Activated naive CD4-positive, alpha-beta T cell treated with anti-CD3 and anti-CD28 coated beads, Interleukin-2, amount 50 U/mL, for 24 hours (primary cell): Measurements from ENCODE around the gene LRRC49.
"Not testable (repeated sequence)": the region's sequence is repeated elsewhere in the genome, so short reads cannot be mapped to it uniquely, and the experiment has no call there.

Experiments
- H3K27ac Mint-ChIP-seq: one replicate; pipeline ENCODE4 v1.8.0; 2021; ENCODE audit warnings: mild to moderate bottlenecking, mixed read lengths
- H3K27me3 Mint-ChIP-seq: one replicate; pipeline ENCODE4 v1.8.0; 2021; ENCODE audit warnings: mixed read lengths
- H3K36me3 Mint-ChIP-seq: one replicate; pipeline ENCODE4 v1.8.0; 2021; ENCODE audit warnings: mixed read lengths
- H3K4me1 Mint-ChIP-seq: one replicate; pipeline ENCODE4 v1.8.0; 2021; ENCODE audit warnings: mixed read lengths
- H3K4me3 Mint-ChIP-seq: one replicate; pipeline ENCODE4 v1.8.0; 2021; ENCODE audit warnings: mild to moderate bottlenecking, mixed read lengths
- H3K9me3 Mint-ChIP-seq: one replicate; pipeline ENCODE4 v1.8.0; 2021; ENCODE audit warnings: mixed read lengths

The LRRC49 gene

DNA sequence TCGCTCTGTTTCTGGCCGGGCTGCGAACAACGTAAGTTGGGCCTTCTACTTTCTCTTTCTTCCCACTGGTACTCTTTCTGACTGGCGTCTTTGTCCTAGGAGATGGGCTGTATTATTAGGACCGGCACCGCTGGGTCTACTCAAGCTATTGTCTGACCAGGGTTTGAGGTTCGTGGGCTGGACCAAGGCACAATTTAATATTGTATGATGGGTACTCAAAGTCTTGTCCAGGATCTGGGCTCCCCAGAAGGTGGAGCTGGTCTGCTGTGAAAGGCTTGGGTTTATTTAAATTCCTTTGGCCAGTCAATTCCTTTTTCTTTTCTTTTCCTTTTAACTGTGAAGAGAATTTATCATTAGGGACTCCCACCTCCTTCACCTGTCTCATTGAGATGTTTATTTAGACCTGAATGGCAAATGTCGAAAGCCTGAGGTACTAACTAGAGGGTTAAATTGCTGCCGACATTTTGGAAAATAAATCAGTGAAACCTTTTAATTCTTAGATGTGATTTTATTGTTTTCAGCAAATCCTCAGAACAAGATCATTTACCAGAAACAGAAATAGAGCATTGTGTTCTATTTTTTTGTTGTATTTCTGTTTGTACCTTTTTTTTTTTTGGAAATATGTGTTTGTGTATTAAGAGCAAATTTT, 410 bp downstream of the LRRC49 start:
- no peaks in the 10 kb centered on the region for H3K36me3 Mint-ChIP-seq
- H3K4me1 Mint-ChIP-seq = peaks cover 15% of the 10 kb centered on the region
- no peaks in the 10 kb centered on the region for H3K9me3 Mint-ChIP-seq
- peak overlapping the region; percentile 86 for H3K4me3 Mint-ChIP-seq
- peaks cover 52% of the 10 kb centered on the region for H3K27me3 Mint-ChIP-seq
- H3K27ac Mint-ChIP-seq = no peak overlapping the region

DNA sequence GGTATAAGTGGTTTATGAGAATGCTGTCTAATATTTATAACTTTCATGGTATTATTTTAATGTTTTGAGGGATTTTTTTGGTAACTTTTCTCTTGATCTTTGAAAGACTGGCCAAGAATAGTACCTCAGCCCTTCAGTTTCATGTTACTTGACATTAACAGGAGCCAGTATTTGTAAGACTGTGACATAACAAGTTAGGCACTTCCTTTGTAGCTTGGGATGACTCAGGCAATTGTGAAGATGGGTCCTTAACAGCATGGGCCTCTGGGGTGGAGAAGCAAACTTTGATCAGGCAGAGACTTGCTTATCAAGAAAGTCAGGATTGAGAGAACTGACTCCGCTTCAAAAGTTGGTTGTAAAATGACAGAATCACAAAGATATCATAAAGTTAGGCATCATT, 9.5 kb downstream of the LRRC49 start:
- no peak overlapping the region for H3K4me3 Mint-ChIP-seq
- H3K9me3 Mint-ChIP-seq = peaks cover 8% of the 10 kb centered on the region
- no peak overlapping the region for H3K27ac Mint-ChIP-seq
- peaks cover 2% of the 10 kb centered on the region for H3K36me3 Mint-ChIP-seq
- H3K27me3 Mint-ChIP-seq = peaks cover 24% of the 10 kb centered on the region
- no peaks in the 10 kb centered on the region for H3K4me1 Mint-ChIP-seq

DNA sequence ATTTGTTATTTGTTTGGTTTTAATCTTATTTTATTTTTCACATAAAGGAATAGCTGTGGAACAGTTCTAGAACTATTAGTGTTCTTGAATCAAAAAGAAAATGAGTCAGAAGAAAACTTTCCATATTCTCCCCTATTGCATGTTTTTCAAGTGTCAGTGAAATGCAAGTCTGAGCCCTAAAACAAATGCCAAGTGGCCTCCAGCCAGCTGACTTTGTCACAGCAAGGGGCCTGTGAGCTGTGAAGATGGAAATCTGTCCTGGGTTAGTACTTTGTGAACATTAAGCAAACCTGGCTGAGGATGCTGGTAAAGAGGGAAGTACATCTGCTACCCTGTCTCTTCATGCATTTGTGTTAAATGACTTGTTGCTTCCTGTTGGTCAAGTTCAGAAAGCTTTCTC, 14.2 kb downstream of the LRRC49 start:
- Mint-ChIP-seq H3K27me3 (peaks cover 25% of the 10 kb centered on the region), H3K9me3 (peaks cover 18% of the 10 kb centered on the region), H3K4me3 (no peak overlapping the region), H3K36me3 (peaks cover 3% of the 10 kb centered on the region), H3K4me1 (no peaks in the 10 kb centered on the region), H3K27ac (no peak overlapping the region)

DNA sequence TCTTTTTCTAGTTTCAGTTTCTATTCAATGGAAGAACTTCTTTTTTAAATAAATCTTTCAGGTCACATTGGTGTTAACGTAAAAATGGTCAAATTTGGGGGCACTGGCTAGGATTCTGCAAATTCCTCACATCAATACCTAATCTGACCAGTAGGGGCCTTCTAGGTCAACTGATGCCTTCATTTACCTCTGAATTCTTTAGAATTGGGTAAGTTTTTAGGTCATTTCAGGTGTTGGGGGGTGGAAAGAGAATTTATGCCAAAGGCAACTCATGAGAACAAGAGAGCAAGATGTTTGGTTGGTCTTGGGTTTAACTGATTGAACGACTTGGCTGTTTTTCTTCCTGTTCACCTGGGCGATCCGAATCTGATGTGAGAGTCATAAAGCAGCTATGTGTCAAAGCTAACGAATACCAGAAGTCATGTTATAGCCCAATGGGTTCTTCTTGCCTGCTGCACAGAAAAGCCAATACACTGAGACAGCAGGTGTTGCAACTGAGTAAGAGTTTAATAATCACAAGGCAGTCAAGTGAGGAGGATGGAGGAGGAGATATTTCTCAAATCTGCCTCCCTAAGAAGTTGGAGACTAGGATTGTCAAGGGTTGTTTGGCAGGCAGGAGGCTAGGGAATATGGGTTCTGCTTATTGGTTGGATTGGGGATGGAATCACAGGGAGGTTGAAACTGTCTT, 15.3 kb downstream of the LRRC49 start:
- H3K4me3 Mint-ChIP-seq = no peak overlapping the region
- H3K36me3 Mint-ChIP-seq = peaks cover 3% of the 10 kb centered on the region
- no peaks in the 10 kb centered on the region for H3K4me1 Mint-ChIP-seq
- peaks cover 27% of the 10 kb centered on the region for H3K27me3 Mint-ChIP-seq
- H3K9me3 Mint-ChIP-seq = peaks cover 18% of the 10 kb centered on the region
- no peak overlapping the region for H3K27ac Mint-ChIP-seq

DNA sequence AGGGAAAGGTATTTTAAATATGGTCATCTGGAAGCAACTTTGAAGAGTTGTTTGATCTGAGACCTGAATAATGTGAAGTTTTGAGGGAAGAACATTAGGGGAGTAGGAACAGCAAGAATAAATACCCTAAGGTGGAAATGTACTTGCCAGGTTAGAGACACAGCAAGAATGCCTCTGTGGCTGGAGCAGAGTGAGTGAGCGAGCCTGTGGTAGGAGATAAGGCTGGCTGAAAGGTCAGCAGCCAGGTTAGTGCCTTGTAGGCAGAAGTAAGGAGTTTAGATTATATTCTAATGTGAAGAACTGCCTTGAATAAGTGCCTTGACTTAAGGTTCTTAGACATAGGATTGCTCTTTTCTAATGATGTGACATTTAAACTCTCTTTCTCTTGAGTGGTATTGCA, 18.3 kb downstream of the LRRC49 start:
- Mint-ChIP-seq H3K36me3 (peaks cover 3% of the 10 kb centered on the region), H3K4me1 (no peaks in the 10 kb centered on the region), H3K4me3 (no peak overlapping the region), H3K9me3 (peaks cover 18% of the 10 kb centered on the region), H3K27ac (no peak overlapping the region), H3K27me3 (peaks cover 21% of the 10 kb centered on the region)

DNA sequence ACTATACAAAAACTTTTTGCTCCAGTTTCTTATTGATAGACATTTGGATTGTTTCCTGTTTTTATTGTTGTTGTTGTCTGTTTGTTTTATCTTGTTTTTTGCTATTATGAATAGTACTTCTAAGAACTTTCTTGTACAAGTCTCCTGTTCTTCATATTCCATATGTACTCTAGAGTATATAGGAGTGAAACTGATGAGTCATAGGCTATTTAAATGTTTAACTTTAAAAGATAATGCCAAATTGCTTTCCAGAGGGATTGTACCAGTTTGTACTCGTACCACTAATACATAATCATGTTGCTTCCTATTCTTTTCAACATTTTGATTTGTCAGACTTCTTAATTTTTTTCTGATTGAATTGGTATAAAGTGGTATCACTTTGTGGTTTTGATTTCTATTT, 19.6 kb downstream of the LRRC49 start:
- Mint-ChIP-seq H3K27me3 (peaks cover 15% of the 10 kb centered on the region), H3K27ac (no peak overlapping the region), H3K36me3 (peaks cover 1% of the 10 kb centered on the region), H3K9me3 (peaks cover 10% of the 10 kb centered on the region), H3K4me1 (no peaks in the 10 kb centered on the region), H3K4me3 (no peak overlapping the region)

DNA sequence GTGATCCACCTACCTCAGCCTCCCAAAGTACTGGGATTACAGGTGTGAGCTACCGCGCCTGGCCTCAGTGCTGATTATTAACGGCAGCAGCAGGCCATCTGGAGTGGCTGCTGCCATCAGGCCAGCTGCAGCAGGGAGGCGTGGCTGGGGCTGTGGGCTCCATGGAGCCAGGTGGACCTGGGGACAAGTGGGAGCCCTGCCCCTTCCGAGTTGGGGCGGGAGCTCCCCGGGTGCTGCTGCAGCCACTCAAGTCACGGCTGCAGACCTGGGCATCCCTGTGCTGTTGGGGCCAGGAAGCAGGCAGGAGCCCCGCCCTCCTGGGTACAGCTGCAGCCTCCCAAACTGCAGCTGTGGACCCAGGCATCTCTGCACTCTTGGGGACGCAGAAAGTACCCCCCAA, 23.9 kb downstream of the LRRC49 start:
- no peak overlapping the region for H3K27ac Mint-ChIP-seq
- H3K36me3 Mint-ChIP-seq = no peaks in the 10 kb centered on the region
- no peak overlapping the region for H3K4me3 Mint-ChIP-seq
- H3K27me3 Mint-ChIP-seq = peaks cover 5% of the 10 kb centered on the region
- no peaks in the 10 kb centered on the region for H3K9me3 Mint-ChIP-seq
- no peaks in the 10 kb centered on the region for H3K4me1 Mint-ChIP-seq

DNA sequence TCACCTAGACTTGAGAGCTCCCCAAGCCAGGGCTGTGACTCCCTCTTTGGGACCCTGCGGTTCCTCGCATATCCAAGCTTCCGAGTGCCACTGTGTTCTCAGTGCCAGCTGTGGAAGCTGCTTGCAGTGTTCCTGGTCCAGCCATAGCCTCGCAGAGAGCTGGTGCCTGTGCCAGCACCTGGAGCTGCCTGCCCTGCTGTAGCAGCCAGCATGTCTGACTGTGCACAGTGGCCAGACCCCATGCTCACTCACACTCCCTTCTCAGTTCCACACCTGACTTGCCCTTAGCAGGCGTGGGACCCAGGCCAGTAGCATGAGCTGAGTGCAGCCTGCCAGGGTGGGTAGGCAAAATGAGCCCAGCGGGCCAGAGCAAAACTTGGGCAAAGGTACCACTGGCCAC, 25.3 kb downstream of the LRRC49 start:
- Mint-ChIP-seq H3K4me1 (no peaks in the 10 kb centered on the region), H3K27ac (no peak overlapping the region), H3K9me3 (peaks cover 4% of the 10 kb centered on the region), H3K36me3 (no peaks in the 10 kb centered on the region), H3K27me3 (peaks cover 4% of the 10 kb centered on the region), H3K4me3 (no peak overlapping the region)

DNA sequence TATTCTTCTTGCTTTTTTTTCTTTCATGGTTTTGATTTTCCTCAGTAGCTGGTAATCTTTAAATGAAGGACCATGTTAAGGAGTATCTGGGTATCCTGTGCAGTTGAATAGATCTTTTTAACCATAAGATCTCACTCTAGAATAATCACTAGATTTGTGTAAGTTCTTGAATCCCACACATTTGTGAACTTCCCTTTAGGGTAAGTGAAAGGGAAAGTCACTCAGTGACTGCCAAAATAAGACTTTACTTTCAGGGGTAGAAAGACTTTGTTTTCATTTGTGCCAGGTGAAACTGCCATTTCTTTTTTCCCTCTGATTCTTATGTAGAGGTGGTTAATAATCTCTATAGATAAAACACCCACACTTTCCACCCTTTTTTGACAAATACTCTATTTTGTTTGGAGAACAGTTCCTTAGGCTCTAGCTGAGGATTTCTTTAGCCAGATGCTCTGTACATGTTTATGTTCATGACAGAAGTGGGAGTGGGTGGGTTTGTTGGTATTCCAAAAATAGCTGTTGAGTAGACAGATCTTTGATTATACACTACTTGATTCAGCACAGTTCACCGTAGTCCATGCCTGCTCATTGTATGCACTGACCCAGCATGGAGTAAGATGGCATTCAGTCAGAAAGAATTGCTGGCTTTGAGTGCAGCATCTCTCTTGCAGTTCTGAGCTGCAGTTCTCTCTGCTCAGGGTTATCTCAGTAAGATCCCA, 28.5 kb downstream of the LRRC49 start:
- Mint-ChIP-seq H3K27ac (no peak overlapping the region), H3K36me3 (no peaks in the 10 kb centered on the region), H3K4me3 (no peak overlapping the region), H3K9me3 (peaks cover 4% of the 10 kb centered on the region), H3K27me3 (peaks cover 17% of the 10 kb centered on the region), H3K4me1 (no peaks in the 10 kb centered on the region)

DNA sequence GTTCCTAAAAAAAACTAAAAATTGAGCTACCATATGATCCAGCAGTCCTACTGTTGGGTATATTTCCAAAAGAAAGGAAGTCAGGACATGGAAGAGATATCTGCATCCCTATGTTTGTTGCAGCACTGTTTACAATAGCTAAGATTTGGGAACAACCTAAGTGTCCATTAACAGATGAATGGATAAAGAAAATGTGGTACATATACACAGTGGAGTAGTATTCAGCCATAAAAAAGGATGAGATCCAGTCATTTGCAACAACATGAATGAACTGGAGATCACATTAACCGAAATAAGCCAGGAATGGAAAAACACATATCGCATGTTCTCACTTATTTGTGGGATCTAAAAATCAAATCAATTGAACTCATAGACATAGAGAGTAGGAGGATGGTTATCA, 29.5 kb downstream of the LRRC49 start:
- no peaks in the 10 kb centered on the region for H3K4me1 Mint-ChIP-seq
- no peak overlapping the region for H3K27ac Mint-ChIP-seq
- H3K36me3 Mint-ChIP-seq = no peaks in the 10 kb centered on the region
- peaks cover 23% of the 10 kb centered on the region for H3K27me3 Mint-ChIP-seq
- H3K9me3 Mint-ChIP-seq = peaks cover 4% of the 10 kb centered on the region
- H3K4me3 Mint-ChIP-seq = no peak overlapping the region

DNA sequence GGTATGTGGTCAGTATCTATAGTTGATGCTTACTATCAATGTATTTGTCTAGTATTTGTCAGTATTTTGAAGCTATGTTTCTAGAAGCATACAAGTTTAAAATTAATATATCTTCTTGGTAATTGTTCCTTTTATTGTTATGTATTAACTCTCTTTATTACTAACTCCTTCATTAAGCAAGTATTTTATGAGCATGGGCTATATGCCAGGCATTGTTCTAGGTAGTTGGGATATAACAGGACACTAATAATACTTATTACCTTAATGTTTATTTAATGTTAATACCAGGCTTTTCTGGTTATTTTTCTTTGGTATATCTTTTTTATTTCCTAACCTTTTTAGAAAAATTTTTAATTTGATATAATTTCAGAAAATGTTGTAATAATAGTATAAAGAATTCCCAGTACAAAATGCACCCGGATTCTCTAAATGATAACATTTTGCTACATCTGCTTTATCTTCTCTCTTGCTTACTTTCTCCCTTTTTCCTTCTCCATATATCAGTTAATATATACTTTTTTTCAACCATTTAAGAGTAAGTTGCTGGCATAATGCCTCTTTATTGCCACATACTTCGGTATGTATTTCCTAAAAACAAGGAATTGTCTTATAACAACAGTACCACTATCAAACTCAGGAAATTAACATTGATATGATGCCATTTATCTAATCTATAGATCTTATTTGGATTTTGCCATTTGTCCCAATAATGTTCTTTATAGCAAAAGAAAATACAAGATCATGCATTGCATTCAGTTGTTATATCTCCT, 30.9 kb downstream of the LRRC49 start:
- Mint-ChIP-seq H3K36me3 (no peaks in the 10 kb centered on the region), H3K4me3 (no peak overlapping the region), H3K27ac (no peak overlapping the region), H3K4me1 (no peaks in the 10 kb centered on the region), H3K27me3 (peaks cover 23% of the 10 kb centered on the region), H3K9me3 (peaks cover 4% of the 10 kb centered on the region)

DNA sequence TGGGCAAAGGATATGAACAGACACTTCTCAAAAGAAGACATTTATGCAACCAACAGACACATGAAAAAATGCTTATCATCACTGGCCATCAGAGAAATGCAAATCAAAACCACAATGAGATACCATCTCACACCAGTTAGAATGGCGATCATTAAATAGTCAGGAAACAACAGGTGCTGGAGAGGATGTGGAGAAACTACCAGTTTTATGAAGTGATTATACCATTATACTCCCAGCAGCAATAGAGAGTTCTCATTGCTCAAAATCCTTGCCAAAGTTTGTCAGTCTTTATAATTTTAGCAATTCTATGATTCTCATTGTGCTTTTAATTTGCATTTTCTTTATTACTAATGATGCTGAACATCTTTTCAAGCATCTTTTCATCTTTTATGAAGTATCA, 34.3 kb downstream of the LRRC49 start:
- peaks cover 38% of the 10 kb centered on the region for H3K27me3 Mint-ChIP-seq
- H3K9me3 Mint-ChIP-seq, H3K4me3 Mint-ChIP-seq, H3K27ac Mint-ChIP-seq, H3K36me3 Mint-ChIP-seq, H3K4me1 Mint-ChIP-seq: not testable (repeated sequence)

DNA sequence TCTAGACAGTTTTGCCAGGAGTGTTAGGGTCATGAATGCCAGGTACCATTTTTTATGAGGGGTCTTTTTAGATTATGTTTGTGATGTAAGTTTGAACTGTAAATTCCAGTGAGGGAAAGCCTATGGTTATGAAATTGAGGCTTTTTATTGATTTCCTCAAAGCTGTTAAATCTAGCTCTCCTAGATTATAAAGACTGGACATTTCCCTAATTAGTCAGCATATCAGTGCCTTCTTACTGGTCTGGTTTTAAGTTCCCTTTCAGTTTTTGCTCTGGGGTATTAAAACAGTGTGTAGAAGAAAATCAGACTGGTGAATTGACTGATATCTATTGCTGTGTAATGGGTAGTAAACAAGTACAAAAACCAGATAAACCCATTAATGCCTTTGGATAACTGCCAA, 39.2 kb downstream of the LRRC49 start:
- Mint-ChIP-seq H3K9me3 (no peaks in the 10 kb centered on the region), H3K27me3 (peaks cover 26% of the 10 kb centered on the region), H3K4me3 (no peak overlapping the region), H3K36me3 (peaks cover 2% of the 10 kb centered on the region), H3K27ac (no peak overlapping the region), H3K4me1 (no peaks in the 10 kb centered on the region)

DNA sequence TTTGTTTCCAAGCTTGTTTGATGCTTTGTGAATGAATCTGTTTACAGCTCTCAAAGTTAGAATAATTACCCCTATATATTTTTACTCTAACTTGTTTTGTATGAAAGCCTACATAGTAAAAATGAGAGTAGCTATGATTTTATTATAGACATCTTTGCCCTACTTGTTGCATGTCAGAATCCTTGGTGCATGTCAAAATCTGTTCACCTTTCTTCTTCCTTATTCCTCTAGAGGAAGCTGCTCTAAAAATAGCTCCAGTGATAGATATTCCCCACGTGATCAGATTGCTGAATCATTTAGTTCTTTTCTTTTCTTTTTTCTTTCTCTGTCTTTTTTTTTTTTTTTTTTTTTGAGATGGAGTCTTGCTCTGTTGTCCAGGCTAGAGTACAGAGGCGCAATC, 39.8 kb downstream of the LRRC49 start:
- peaks cover 23% of the 10 kb centered on the region for H3K27me3 Mint-ChIP-seq
- no peaks in the 10 kb centered on the region for H3K4me1 Mint-ChIP-seq
- H3K4me3 Mint-ChIP-seq = no peak overlapping the region
- H3K27ac Mint-ChIP-seq = no peak overlapping the region
- H3K36me3 Mint-ChIP-seq = peaks cover 2% of the 10 kb centered on the region
- H3K9me3 Mint-ChIP-seq = no peaks in the 10 kb centered on the region

DNA sequence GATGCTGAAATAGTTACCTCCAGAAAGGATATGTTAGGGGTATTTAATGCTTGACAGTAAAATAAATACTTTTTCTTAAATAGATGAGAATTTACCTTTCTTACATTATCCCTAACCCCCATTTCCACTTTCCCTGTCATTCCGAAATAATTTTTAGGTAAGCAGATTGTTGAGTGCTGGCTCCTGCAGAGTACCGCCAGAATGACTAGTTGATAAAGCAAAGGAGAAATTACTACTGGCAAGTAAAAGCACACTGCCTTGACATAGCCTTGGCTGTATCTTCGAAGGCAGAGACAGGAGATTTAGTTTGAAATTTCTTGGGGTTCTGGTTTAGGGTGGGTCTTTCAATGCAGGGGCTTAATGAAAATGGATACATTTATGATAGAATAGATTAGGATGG, 40.8 kb downstream of the LRRC49 start:
- peaks cover 2% of the 10 kb centered on the region for H3K36me3 Mint-ChIP-seq
- H3K4me3 Mint-ChIP-seq = no peak overlapping the region
- H3K9me3 Mint-ChIP-seq = no peaks in the 10 kb centered on the region
- no peak overlapping the region for H3K27ac Mint-ChIP-seq
- no peaks in the 10 kb centered on the region for H3K4me1 Mint-ChIP-seq
- peaks cover 23% of the 10 kb centered on the region for H3K27me3 Mint-ChIP-seq

DNA sequence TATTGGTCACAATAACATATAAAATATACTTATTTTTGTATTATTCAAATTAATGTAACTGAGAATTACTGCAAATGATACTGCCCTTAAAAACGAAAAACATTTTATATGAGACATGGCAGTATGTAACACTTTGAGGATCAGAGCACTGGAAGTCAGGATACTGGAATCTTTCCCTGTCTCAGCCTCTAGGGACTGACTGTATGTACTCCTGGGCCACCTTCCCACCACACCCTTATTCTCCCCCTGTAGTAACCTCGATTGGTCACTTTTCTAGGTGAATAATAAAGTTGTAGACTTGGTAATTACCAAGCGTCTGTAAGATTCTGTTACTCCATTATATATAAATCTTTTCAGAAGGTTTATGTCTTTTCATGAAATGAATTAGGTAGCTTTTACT, 43.0 kb downstream of the LRRC49 start:
- H3K9me3 Mint-ChIP-seq = no peaks in the 10 kb centered on the region
- no peaks in the 10 kb centered on the region for H3K4me1 Mint-ChIP-seq
- no peak overlapping the region for H3K4me3 Mint-ChIP-seq
- H3K36me3 Mint-ChIP-seq = no peaks in the 10 kb centered on the region
- H3K27ac Mint-ChIP-seq = no peak overlapping the region
- peaks cover 13% of the 10 kb centered on the region for H3K27me3 Mint-ChIP-seq
